PC-3 (cell line): ENCODE measurements around the gene CNGA2. TPM values are rescaled to one million over a fixed set of nuclear protein-coding genes. Genes with fewer than 3 reads are reported as not detected.
"Not testable (repeated sequence)": the region's sequence is repeated elsewhere in the genome, so short reads cannot be mapped to it uniquely, and the experiment has no call there.

Experiments
- ATAC-seq: fragments of 200-7000 bp; cut with Tn5 transposase; 2 replicates; pipeline ENCODE4 v1.9.1; 2020; ENCODE audit warnings: mild to moderate bottlenecking, moderate library complexity
- BruUV-seq: library from RNA; stranded (reverse); fragments of 400-500 nt; replicated peaks from 2 replicates; lab custom pipeline; 2021; lab: Mats Ljungman, UMichigan
- CTCF ChIA-PET: fragments of 300-600 bp; sonication (Branson Sonifier 250); formaldehyde crosslinking; loops from one replicate; lab custom pipeline; 2022; ENCODE audit warnings: antibody characterized with exemption; lab: Charles Lee
- POLR2A ChIA-PET: fragments of 300-600 bp; sonication (Branson Sonifier 250); formaldehyde crosslinking; loops from one replicate; lab custom pipeline; 2022; ENCODE audit warnings: antibody characterized with exemption; ENCODE audit not compliant: unreplicated experiment; lab: Charles Lee
- DNase-seq: peaks from one replicate; pipeline ENCODE4 v3.0.0-alpha.2; 2015
- H2AFZ ChIP-seq: fragments of 300-600 bp; sonication (generic); 2 replicates; pipeline ENCODE4 v1.6.0; 2016; ENCODE audit warnings: antibody characterized with exemption, low read length
- H3F3A ChIP-seq: fragments of 300-600 bp; sonication (generic); one replicate; pipeline ENCODE4 v1.6.0; 2017; ENCODE audit warnings: antibody characterized with exemption, low read length, control low read depth, mild to moderate bottlenecking; ENCODE audit not compliant: unreplicated experiment
- H3K27ac ChIP-seq: fragments of 300-600 bp; sonication (generic); 2 replicates; pipeline ENCODE4 v1.5.1; 2016; ENCODE audit warnings: mild to moderate bottlenecking, low read length
- H3K27me3 ChIP-seq: fragments of 300-600 bp; sonication (generic); 2 replicates; pipeline ENCODE4 v1.6.1; 2016; ENCODE audit warnings: low read length, mixed read lengths
- H3K36me3 ChIP-seq: fragments of 300-600 bp; sonication (generic); 2 replicates; pipeline ENCODE4 v1.6.1; 2016; ENCODE audit warnings: low read depth, mixed run types, low read length, mixed read lengths
- H3K4me1 ChIP-seq: fragments of 300-600 bp; sonication (generic); 2 replicates; pipeline ENCODE4 v1.5.1; 2016; ENCODE audit warnings: low read length; ENCODE audit not compliant: insufficient read depth
- H3K4me2 ChIP-seq: fragments of 300-600 bp; sonication (generic); 2 replicates; pipeline ENCODE4 v1.6.0; 2016; ENCODE audit warnings: low read length
- H3K4me3 ChIP-seq: fragments of 300-600 bp; sonication (generic); 2 replicates; pipeline ENCODE4 v1.5.1; 2016; ENCODE audit warnings: mild to moderate bottlenecking, low read length, mixed read lengths
- H3K79me2 ChIP-seq: fragments of 300-600 bp; sonication (generic); 2 replicates; pipeline ENCODE4 v1.6.1; 2017; ENCODE audit warnings: low read length, mixed read lengths
- H3K9ac ChIP-seq: fragments of 300-600 bp; sonication (generic); 2 replicates; pipeline ENCODE4 v1.6.0; 2016; ENCODE audit warnings: mild to moderate bottlenecking, low read length
- H3K9me2 ChIP-seq: fragments of 300-600 bp; sonication (generic); replicated peaks from 2 replicates; pipeline ENCODE4 v1.6.1; 2016; ENCODE audit warnings: mixed run types, low read length, mixed read lengths
- H3K9me3 ChIP-seq: fragments of 300-600 bp; sonication (generic); 2 replicates; pipeline ENCODE4 v1.6.1; 2016; ENCODE audit warnings: low read length, mixed read lengths
- H4K20me1 ChIP-seq: fragments of 300-600 bp; sonication (generic); 2 replicates; pipeline ENCODE4 v1.6.1; 2016; ENCODE audit warnings: low read length, mixed read lengths
- CTCF ChIP-seq: fragments of 300-600 bp; sonication (generic); conservative IDR thresholded peaks from 2 replicates; pipeline ENCODE4 v1.5.1; 2017; ENCODE audit warnings: antibody characterized with exemption, low read depth, mild to moderate bottlenecking, low read length
- EZH2 ChIP-seq: fragments of 300-600 bp; sonication (generic); IDR thresholded peaks from one replicate; pipeline ENCODE4 v1.6.1; 2017; ENCODE audit warnings: antibody characterized with exemption, mild to moderate bottlenecking, low read length; ENCODE audit not compliant: unreplicated experiment
- EZH2phosphoT487 ChIP-seq: fragments of 300-600 bp; sonication (generic); IDR thresholded peaks from 2 replicates; pipeline ENCODE4 v1.6.1; 2018; ENCODE audit warnings: mild to moderate bottlenecking, antibody characterized with exemption, low read length, borderline replicate concordance
- intact Hi-C: fragments of 100-400 bp; cut with micrococcal nuclease; formaldehyde crosslinking; loops from 2 replicates; pipeline ENCODE4 v1.9.0; 2023
- total RNA-seq: library from RNA; depleted of rRNA; stranded (reverse); fragments of >200 nt; gene quantifications from 2 replicates; pipeline ENCODE4 v1.2.3, GENCODE V29; 2014

Gene CNGA2
- total RNA-seq, 1 experiment from 2014 or later = not detected

GRCh38 chrX:151694661-151695582, 39.6 kb upstream of the CNGA2 start, which contains the start of gene PRRG3:
PRRG3 (plus strand) TSS chrX:151695458; CDS start chrX:151698815, 3,357 bp downstream.
- Histone ChIP-seq H3F3A (no peaks in the 10 kb centered on the region), H4K20me1 (no peaks in the 10 kb centered on the region), H2AFZ (no peak within 1 kb of the TSS), H3K27me3 (no peaks in the 10 kb centered on the region), H3K9me3 (no peaks in the 10 kb centered on the region), H3K27ac (no peak within 1 kb of the TSS), H3K9ac (no peak within 1 kb of the TSS), H3K4me3 (no peak within 1 kb of the TSS), H3K79me2 (no peaks in the 10 kb centered on the region), H3K4me2 (no peak within 1 kb of the TSS), H3K36me3 (no peaks in the 10 kb centered on the region), H3K4me1 (no peaks in the 10 kb centered on the region), H3K9me2 (no peaks in the 10 kb centered on the region)
- DNase-seq = no peak
- no peak for ATAC-seq
- CTCF ChIA-PET = no interaction called here
- TF ChIP-seq CTCF (no peak), EZH2 (no peak), EZH2phosphoT487 (no peak)
- intact Hi-C loops = no loop called here
- POLR2A ChIA-PET = no interaction called here
- no TSS peak for BruUV-seq

- Histone ChIP-seq H3K4me3 (no peak overlapping the region), H3K27ac (no peak overlapping the region), H3K9ac (no peak overlapping the region), H4K20me1 (no peaks in the 10 kb centered on the region), H3K9me3 (no peaks in the 10 kb centered on the region), H2AFZ (no peak overlapping the region), H3K9me2 (no peaks in the 10 kb centered on the region), H3F3A (no peaks in the 10 kb centered on the region), H3K36me3 (no peaks in the 10 kb centered on the region), H3K27me3 (no peaks in the 10 kb centered on the region), H3K79me2 (no peaks in the 10 kb centered on the region), H3K4me1 (no peaks in the 10 kb centered on the region), H3K4me2 (no peak overlapping the region)
- TF ChIP-seq EZH2 (no peak), EZH2phosphoT487 (no peak), CTCF (no peak)
- no TSS peak for BruUV-seq
- no peak for ATAC-seq
- no peak for DNase-seq
- CTCF ChIA-PET = no interaction called here
- intact Hi-C loops = no loop called here
- POLR2A ChIA-PET = no interaction called here
These were observed 38.8 kb upstream of the CNGA2 start for GRCh38 chrX:151695583-151696340.

GRCh38 chrX:151697082-151697481, 37.5 kb upstream of the CNGA2 start:
- H4K20me1 ChIP-seq, H3K27me3 ChIP-seq, CTCF ChIA-PET, H3K4me3 ChIP-seq, H3K9me3 ChIP-seq, intact Hi-C loops, POLR2A ChIA-PET, H2AFZ ChIP-seq, H3K9ac ChIP-seq, H3K27ac ChIP-seq, H3K36me3 ChIP-seq, H3K79me2 ChIP-seq, ATAC-seq, H3K4me2 ChIP-seq, BruUV-seq, H3K4me1 ChIP-seq, H3K9me2 ChIP-seq, DNase-seq, H3F3A ChIP-seq: not testable (repeated sequence)
